Activated CD4-positive, alpha-beta T cell treated with anti-CD3 and anti-CD28 coated beads for 36 hours (primary cell): ENCODE measurements around the gene AATF. TPM values are rescaled to one million over a fixed set of nuclear protein-coding genes. Genes with fewer than 3 reads are reported as not detected.

Experiments
- ATAC-seq: fragments of 200-7000 bp; cut with Tn5 transposase; one replicate; pipeline ENCODE4 v1.10.0; 2021; ENCODE audit warnings: mild to moderate bottlenecking, moderate library complexity
- CTCF ChIA-PET: fragments of 350-600 bp; sonication (Branson Sonifier 250); formaldehyde crosslinking; loops from one replicate; lab custom pipeline; 2021; ENCODE audit warnings: antibody characterized with exemption; lab: Charles Lee
- POLR2A ChIA-PET: fragments of 350-600 bp; sonication (Branson Sonifier 250); formaldehyde crosslinking; loops from one replicate; lab custom pipeline; 2021; ENCODE audit warnings: antibody characterized with exemption, inconsistent platforms; lab: Charles Lee
- DNase-seq: peaks from one replicate; pipeline ENCODE4 v3.0.0-alpha.2; 2020
- H3K27ac Mint-ChIP-seq: one replicate; pipeline ENCODE4 v1.8.0; 2021; ENCODE audit warnings: mixed read lengths
- H3K27me3 Mint-ChIP-seq: one replicate; pipeline ENCODE4 v1.8.0; 2021; ENCODE audit warnings: mixed read lengths
- H3K36me3 Mint-ChIP-seq: one replicate; pipeline ENCODE4 v1.8.0; 2021; ENCODE audit warnings: low read depth, mixed read lengths
- H3K4me1 Mint-ChIP-seq: one replicate; pipeline ENCODE4 v1.8.0; 2021; ENCODE audit warnings: mixed read lengths
- H3K4me3 Mint-ChIP-seq: one replicate; pipeline ENCODE4 v1.8.0; 2021; ENCODE audit warnings: mild to moderate bottlenecking, moderate library complexity, mixed read lengths
- H3K9me3 Mint-ChIP-seq: one replicate; pipeline ENCODE4 v1.8.0; 2021; ENCODE audit warnings: low read depth, mixed read lengths
- intact Hi-C, 2 experiments: fragments of 100-400 bp; cut with DNase I in 1 of 2; cut with micrococcal nuclease in 1 of 2; formaldehyde crosslinking; loops; one replicate each; pipeline versions ENCODE4 v1.14.2 to v1.15.1; 2022 to 2024; cut with DNase I, micrococcal nuclease
- total RNA-seq, 2 experiments: library from RNA; stranded (reverse); gene quantifications; one replicate each; pipeline ENCODE4 v1.2.3, GENCODE V29; 2021

AATF gene
- total RNA-seq, 2 experiments from 2014 or later: 87.9 to 149 TPM

- Mint-ChIP-seq H3K36me3 (peaks cover 5% of the 10 kb centered on the region), H3K27ac (no peak overlapping the region), H3K4me3 (no peak overlapping the region), H3K27me3 (no peaks in the 10 kb centered on the region), H3K9me3 (no peaks in the 10 kb centered on the region), H3K4me1 (peaks cover 6% of the 10 kb centered on the region)
- intact Hi-C loops: loop anchor here (5.0 to 10.0 kb wide), 3 partner anchors 102 to 342 kb away; partner anchors contain the start of gene AATF (in 1 of the 2)
- POLR2A ChIA-PET: no interaction called here
- ATAC-seq: no peak
- no peak for DNase-seq
- CTCF ChIA-PET: interaction anchor here (1.1 to 3.5 kb wide), 11 partner anchors 10 to 447 kb away, joined by 3 to 37 read pairs (median 7); partner anchors contain the start of gene MRM1
Observed at GRCh38 chr17:37048811-37049210, 100.1 kb downstream of the AATF start.

GRCh38 chr17:37050920-37051319, 102.2 kb downstream of the AATF start:
- Mint-ChIP-seq H3K27ac (no peak overlapping the region), H3K27me3 (no peaks in the 10 kb centered on the region), H3K9me3 (no peaks in the 10 kb centered on the region), H3K4me1 (peaks cover 6% of the 10 kb centered on the region), H3K4me3 (no peak overlapping the region), H3K36me3 (peaks cover 12% of the 10 kb centered on the region)
- ChIA-PET POLR2A (no interaction called here), CTCF (no interaction called here)
- intact Hi-C loops: no loop called here
- ATAC-seq: no peak
- no peak for DNase-seq

GRCh38 chr17:37051381-37051780, 102.6 kb downstream of the AATF start:
- peaks cover 16% of the 10 kb centered on the region for H3K36me3 Mint-ChIP-seq
- H3K9me3 Mint-ChIP-seq: no peaks in the 10 kb centered on the region
- intact Hi-C loops: no loop called here
- no peak overlapping the region for H3K27ac Mint-ChIP-seq
- peaks cover 6% of the 10 kb centered on the region for H3K4me1 Mint-ChIP-seq
- H3K27me3 Mint-ChIP-seq: no peaks in the 10 kb centered on the region
- DNase-seq: no peak
- no peak for ATAC-seq
- POLR2A ChIA-PET: no interaction called here
- no peak overlapping the region for H3K4me3 Mint-ChIP-seq
- CTCF ChIA-PET: interaction anchor here (0.7 kb wide), 1 partner anchor 255 kb away, joined by 3 read pairs; no protein-coding TSS in a partner anchor

- H3K4me1 Mint-ChIP-seq: peaks cover 6% of the 10 kb centered on the region
- H3K9me3 Mint-ChIP-seq: no peaks in the 10 kb centered on the region
- peaks cover 21% of the 10 kb centered on the region for H3K36me3 Mint-ChIP-seq
- POLR2A ChIA-PET: no interaction called here
- CTCF ChIA-PET: interaction anchor here (0.7 kb wide), 1 partner anchor 255 kb away, joined by 3 read pairs; no protein-coding TSS in a partner anchor
- DNase-seq (no peak), ATAC-seq (no peak)
- intact Hi-C loops: no loop called here
- H3K27me3 Mint-ChIP-seq: no peaks in the 10 kb centered on the region
- no peak overlapping the region for H3K4me3 Mint-ChIP-seq
- no peak overlapping the region for H3K27ac Mint-ChIP-seq
Observed at GRCh38 chr17:37051833-37052232, 103.1 kb downstream of the AATF start.

GRCh38 chr17:37052450-37052849, 103.7 kb downstream of the AATF start:
- H3K4me1 Mint-ChIP-seq: peaks cover 6% of the 10 kb centered on the region
- peaks cover 25% of the 10 kb centered on the region for H3K36me3 Mint-ChIP-seq
- ChIA-PET POLR2A (no interaction called here), CTCF (no interaction called here)
- intact Hi-C loops: no loop called here
- no peak overlapping the region for H3K4me3 Mint-ChIP-seq
- no peaks in the 10 kb centered on the region for H3K27me3 Mint-ChIP-seq
- H3K9me3 Mint-ChIP-seq: no peaks in the 10 kb centered on the region
- H3K27ac Mint-ChIP-seq: no peak overlapping the region
- DNase-seq (no peak), ATAC-seq (no peak)

GRCh38 chr17:37054894-37055293, 106.1 kb downstream of the AATF start:
- Mint-ChIP-seq H3K4me3 (no peak overlapping the region), H3K27ac (no peak overlapping the region), H3K9me3 (no peaks in the 10 kb centered on the region), H3K4me1 (no peaks in the 10 kb centered on the region), H3K27me3 (no peaks in the 10 kb centered on the region), H3K36me3 (peaks cover 27% of the 10 kb centered on the region)
- POLR2A ChIA-PET: no interaction called here
- CTCF ChIA-PET: no interaction called here
- DNase-seq (no peak), ATAC-seq (no peak)
- intact Hi-C loops: no loop called here

GRCh38 chr17:37056622-37057021, 107.9 kb downstream of the AATF start:
- Mint-ChIP-seq H3K36me3 (peaks cover 25% of the 10 kb centered on the region), H3K9me3 (no peaks in the 10 kb centered on the region), H3K4me1 (no peaks in the 10 kb centered on the region), H3K27me3 (no peaks in the 10 kb centered on the region), H3K27ac (no peak overlapping the region), H3K4me3 (no peak overlapping the region)
- DNase-seq: no peak
- ChIA-PET POLR2A (no interaction called here), CTCF (interaction anchor here (0.6 to 1.2 kb wide), 2 partner anchors 9 to 10 kb away, joined by 3 to 6 read pairs; no protein-coding TSS in a partner anchor)
- intact Hi-C loops: no loop called here
- ATAC-seq: no peak

- peaks cover 25% of the 10 kb centered on the region for H3K36me3 Mint-ChIP-seq
- H3K4me3 Mint-ChIP-seq: no peak overlapping the region
- H3K27me3 Mint-ChIP-seq: no peaks in the 10 kb centered on the region
- no peaks in the 10 kb centered on the region for H3K9me3 Mint-ChIP-seq
- H3K27ac Mint-ChIP-seq: no peak overlapping the region
- ChIA-PET CTCF (interaction anchor here (1.0 to 2.0 kb wide), 2 partner anchors 12 to 241 kb away, joined by 3 to 10 read pairs; no protein-coding TSS in a partner anchor), POLR2A (no interaction called here)
- no peak for ATAC-seq
- no peaks in the 10 kb centered on the region for H3K4me1 Mint-ChIP-seq
- intact Hi-C loops: no loop called here
- no peak for DNase-seq
Observed at GRCh38 chr17:37059493-37059892, 110.7 kb downstream of the AATF start.

GRCh38 chr17:37060094-37060493, 111.3 kb downstream of the AATF start:
- POLR2A ChIA-PET: no interaction called here
- CTCF ChIA-PET: interaction anchor here (2.7 kb wide), 1 partner anchor 13 kb away, joined by 7 read pairs; no protein-coding TSS in a partner anchor
- no peaks in the 10 kb centered on the region for H3K4me1 Mint-ChIP-seq
- no peaks in the 10 kb centered on the region for H3K9me3 Mint-ChIP-seq
- H3K36me3 Mint-ChIP-seq: peaks cover 24% of the 10 kb centered on the region
- intact Hi-C loops: no loop called here
- H3K4me3 Mint-ChIP-seq: no peak overlapping the region
- no peak for DNase-seq
- no peak overlapping the region for H3K27ac Mint-ChIP-seq
- ATAC-seq: no peak
- H3K27me3 Mint-ChIP-seq: no peaks in the 10 kb centered on the region

- ATAC-seq (no peak), DNase-seq (no peak)
- H3K27me3 Mint-ChIP-seq: no peaks in the 10 kb centered on the region
- H3K4me3 Mint-ChIP-seq: no peak overlapping the region
- intact Hi-C loops: no loop called here
- H3K9me3 Mint-ChIP-seq: no peaks in the 10 kb centered on the region
- H3K27ac Mint-ChIP-seq: no peak overlapping the region
- POLR2A ChIA-PET: no interaction called here
- CTCF ChIA-PET: interaction anchor here (2.7 kb wide), 1 partner anchor 13 kb away, joined by 7 read pairs; no protein-coding TSS in a partner anchor
- H3K36me3 Mint-ChIP-seq: peaks cover 18% of the 10 kb centered on the region
- H3K4me1 Mint-ChIP-seq: no peaks in the 10 kb centered on the region
Observed at GRCh38 chr17:37060928-37061327, 112.2 kb downstream of the AATF start.

GRCh38 chr17:37062021-37062420, 113.3 kb downstream of the AATF start:
- H3K27ac Mint-ChIP-seq: no peak overlapping the region
- ChIA-PET POLR2A (no interaction called here), CTCF (interaction anchor here (2.7 kb wide), 1 partner anchor 14 kb away, joined by 7 read pairs; no protein-coding TSS in a partner anchor)
- DNase-seq (no peak), ATAC-seq (no peak)
- H3K36me3 Mint-ChIP-seq: peaks cover 7% of the 10 kb centered on the region
- H3K4me1 Mint-ChIP-seq: no peaks in the 10 kb centered on the region
- intact Hi-C loops: no loop called here
- no peaks in the 10 kb centered on the region for H3K9me3 Mint-ChIP-seq
- no peaks in the 10 kb centered on the region for H3K27me3 Mint-ChIP-seq
- no peak overlapping the region for H3K4me3 Mint-ChIP-seq

- H3K4me1 Mint-ChIP-seq: no peaks in the 10 kb centered on the region
- no peak overlapping the region for H3K27ac Mint-ChIP-seq
- POLR2A ChIA-PET: no interaction called here
- H3K36me3 Mint-ChIP-seq: no peaks in the 10 kb centered on the region
- intact Hi-C loops: no loop called here
- no peaks in the 10 kb centered on the region for H3K27me3 Mint-ChIP-seq
- ATAC-seq: no peak
- CTCF ChIA-PET: interaction anchor here (0.6 kb wide), 1 partner anchor 521 kb away, joined by 3 read pairs; no protein-coding TSS in a partner anchor
- no peaks in the 10 kb centered on the region for H3K9me3 Mint-ChIP-seq
- no peak overlapping the region for H3K4me3 Mint-ChIP-seq
- no peak for DNase-seq
Observed at GRCh38 chr17:37064206-37064605, 115.5 kb downstream of the AATF start.
